Lower leg skin (tissue), 4 donors: ENCODE data around the gene SPEF1. TPM values are rescaled to one million over a fixed set of nuclear protein-coding genes. Genes with fewer than 3 reads are reported as not detected.
"Not testable (repeated sequence)": the region's sequence is repeated elsewhere in the genome, so short reads cannot be mapped to it uniquely, and the experiment has no call there.

Experiments
- DNase-seq, 2 donors: peaks; one replicate each; pipeline ENCODE4 v3.0.0-alpha.2; 2019; ENCODE audit warnings: low spot score in 2 of 2
- H3K4me3 ChIP-seq: fragments of 200-600 bp; sonication (generic); 2 replicates; pipeline ENCODE4 v1.5.1; 2017; ENCODE audit warnings: mild to moderate bottlenecking, low read depth; ENCODE audit not compliant: poor library complexity, severe bottlenecking
- POLR2A ChIP-seq, 2 donors: fragments of 450-650 bp; IDR thresholded peaks; one replicate each; pipeline ENCODE4 v1.6.1; 2016 to 2017; ENCODE audit warnings: antibody characterized with exemption in 2 of 2, mild to moderate bottlenecking in 1 of 2, moderate library complexity in 1 of 2
- WGBS, 2 donors: methylation state at CpG; one replicate each; pipeline ENCODE4 v1.1.5; 2018; 5-methylcytosine and 5-hydroxymethylcytosine counted together
- intact Hi-C: fragments of 100-400 bp; cut with DNase I; formaldehyde crosslinking; loops from one replicate; pipeline ENCODE4 v1.15.0; 2023; ENCODE audit warnings: low total_unique reads
- total RNA-seq, 4 donors: library from RNA; depleted of rRNA; stranded (reverse); fragments of >200 nt; gene quantifications; one replicate each; pipeline ENCODE4 v1.1.0, GENCODE V29; 2016
- TF ChIP-seq, protein P1 (sequence below), 3 donors: fragments of 450-650 bp; IDR thresholded peaks; one replicate each; pipeline ENCODE4 v1.5.1; 2016; ENCODE audit warnings: antibody characterized with exemption in 3 of 3, mild to moderate bottlenecking in 3 of 3, moderate library complexity in 2 of 3

SPEF1 gene, protein sequence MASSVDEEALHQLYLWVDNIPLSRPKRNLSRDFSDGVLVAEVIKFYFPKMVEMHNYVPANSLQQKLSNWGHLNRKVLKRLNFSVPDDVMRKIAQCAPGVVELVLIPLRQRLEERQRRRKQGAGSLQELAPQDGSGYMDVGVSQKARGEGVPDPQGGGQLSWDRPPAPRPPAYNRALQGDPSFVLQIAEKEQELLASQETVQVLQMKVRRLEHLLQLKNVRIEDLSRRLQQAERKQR
- total RNA-seq, result under 1 TPM in 1 of 4 donors, not detected in 3; 0.13 TPM

DNA sequence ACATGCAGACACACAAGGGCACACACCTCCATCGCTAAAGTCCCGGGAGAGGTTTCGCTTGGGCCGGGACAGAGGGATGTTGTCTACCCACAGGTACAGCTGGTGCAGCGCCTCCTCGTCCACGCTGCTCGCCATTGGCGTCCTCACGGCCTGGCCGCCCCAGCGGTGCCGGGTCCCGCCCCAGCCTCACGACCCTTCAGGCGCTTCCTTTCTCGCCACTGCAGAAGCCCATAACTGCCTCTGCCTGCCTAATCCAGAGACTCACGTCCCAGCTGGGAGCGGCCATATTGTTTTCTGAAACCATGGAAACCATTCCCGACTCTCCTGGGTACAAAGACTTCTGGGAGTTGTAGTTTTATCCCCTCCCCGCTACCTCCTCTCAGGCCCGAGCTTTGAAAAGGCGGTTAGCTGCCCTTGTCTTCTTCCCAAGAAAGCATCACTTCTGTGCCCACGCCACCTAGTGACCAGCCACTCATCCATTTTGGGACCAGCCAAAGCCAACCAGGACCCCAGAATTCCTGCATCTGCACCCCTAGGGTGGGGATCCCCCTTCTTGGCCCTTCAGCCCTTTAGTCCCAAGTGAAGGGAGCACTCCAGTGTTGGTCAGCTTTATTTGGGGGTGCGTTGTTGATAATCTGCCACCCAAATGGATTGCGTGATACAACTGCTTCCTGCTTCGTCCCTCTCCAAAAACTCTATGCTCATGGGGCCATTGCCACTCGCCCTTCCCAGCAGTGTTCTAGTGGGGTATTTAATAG, at the start of gene SPEF1:
Gene SPEF1, minus strand, starts transcription at position 296 of the 758 bp plus-strand sequence. Its CDS starts 161 bp downstream, at position 135.
- no peak within 1 kb of the TSS for H3K4me3 ChIP-seq
- DNase-seq, result peak; percentile 89 to 92
- intact Hi-C loops, result no loop called here
- no peak for TF ChIP-seq POLR2A (IDR thresholded peaks at IDR 0.05)
- TF ChIP-seq, protein P1, sequence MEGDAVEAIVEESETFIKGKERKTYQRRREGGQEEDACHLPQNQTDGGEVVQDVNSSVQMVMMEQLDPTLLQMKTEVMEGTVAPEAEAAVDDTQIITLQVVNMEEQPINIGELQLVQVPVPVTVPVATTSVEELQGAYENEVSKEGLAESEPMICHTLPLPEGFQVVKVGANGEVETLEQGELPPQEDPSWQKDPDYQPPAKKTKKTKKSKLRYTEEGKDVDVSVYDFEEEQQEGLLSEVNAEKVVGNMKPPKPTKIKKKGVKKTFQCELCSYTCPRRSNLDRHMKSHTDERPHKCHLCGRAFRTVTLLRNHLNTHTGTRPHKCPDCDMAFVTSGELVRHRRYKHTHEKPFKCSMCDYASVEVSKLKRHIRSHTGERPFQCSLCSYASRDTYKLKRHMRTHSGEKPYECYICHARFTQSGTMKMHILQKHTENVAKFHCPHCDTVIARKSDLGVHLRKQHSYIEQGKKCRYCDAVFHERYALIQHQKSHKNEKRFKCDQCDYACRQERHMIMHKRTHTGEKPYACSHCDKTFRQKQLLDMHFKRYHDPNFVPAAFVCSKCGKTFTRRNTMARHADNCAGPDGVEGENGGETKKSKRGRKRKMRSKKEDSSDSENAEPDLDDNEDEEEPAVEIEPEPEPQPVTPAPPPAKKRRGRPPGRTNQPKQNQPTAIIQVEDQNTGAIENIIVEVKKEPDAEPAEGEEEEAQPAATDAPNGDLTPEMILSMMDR (IDR thresholded peaks at IDR 0.05), result no peak
- 17 to 36% methylated on average over 13 to 25 of the region's 28 CpGs for WGBS, 2 donors

DNA sequence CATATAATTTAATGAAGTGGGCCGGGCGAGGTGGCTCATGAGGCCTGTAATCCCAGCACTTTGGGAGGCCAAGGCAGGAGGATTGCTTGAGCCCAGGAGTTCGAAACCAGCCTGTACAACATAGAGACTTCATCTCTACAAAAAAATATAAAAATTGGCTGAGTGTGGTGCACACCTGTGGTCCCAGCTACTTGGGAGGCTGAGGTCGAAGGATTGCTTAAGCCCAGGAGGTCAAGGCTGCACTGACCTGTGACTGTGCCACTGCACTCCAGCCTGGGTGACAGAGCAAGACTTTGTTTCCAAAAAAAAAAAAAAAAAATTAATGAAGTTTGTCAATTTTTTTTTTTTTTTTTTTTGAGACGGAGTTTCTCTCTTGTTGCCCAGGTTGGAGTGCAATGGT, 48.6 kb upstream of the SPEF1 start:
- intact Hi-C loops, H3K4me3 ChIP-seq, DNase-seq: not testable (repeated sequence)
- WGBS, 2 donors, result 98 to 99% methylated on average over 5 of the region's 5 CpGs

DNA sequence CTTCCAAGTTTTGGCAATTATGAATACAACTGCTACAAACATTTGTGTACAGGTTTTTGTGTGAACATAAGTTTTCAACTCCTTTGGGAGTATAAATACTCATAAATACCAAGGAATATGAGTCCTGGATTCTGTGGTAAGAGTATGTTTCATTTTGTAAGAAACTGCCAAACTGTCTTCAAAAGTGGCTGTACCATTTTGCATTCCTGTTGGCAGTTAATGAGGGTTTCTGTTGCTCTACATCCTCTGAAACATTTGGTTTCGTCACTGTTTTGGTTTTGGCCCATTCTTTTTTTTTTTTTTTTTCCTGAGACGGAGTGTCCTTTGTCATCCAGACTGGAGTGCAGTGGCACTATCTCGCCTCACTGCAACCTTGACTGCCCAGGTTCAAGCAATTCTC, 47.5 kb upstream of the SPEF1 start:
- TF ChIP-seq, protein P1 (IDR thresholded peaks at IDR 0.05), result no peak
- WGBS, 2 donors, result 90 to 91% methylated on average over 3 of the region's 3 CpGs
- intact Hi-C loops, result no loop called here
- no peak for DNase-seq
- H3K4me3 ChIP-seq, result no peak overlapping the region

DNA sequence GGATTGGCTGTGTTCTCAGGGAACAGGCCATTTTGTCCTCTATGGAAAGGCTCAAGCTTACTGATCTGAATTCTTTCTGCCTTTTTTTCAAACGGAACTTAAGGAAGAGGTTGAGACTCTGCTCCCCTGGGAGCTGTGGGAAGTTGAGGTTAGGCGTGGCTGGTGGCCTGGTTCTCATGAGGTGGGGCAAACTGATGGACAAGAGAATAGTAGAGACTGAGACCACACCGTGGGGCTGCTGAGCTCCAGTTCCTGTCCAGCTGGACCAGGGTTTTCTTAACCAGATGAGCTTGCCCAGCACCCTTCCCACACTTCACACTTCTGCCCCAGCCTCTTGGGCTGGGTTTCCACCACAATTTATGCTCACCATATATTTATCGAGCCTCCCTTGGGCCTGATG, 45.2 kb upstream of the SPEF1 start:
- no peak for DNase-seq
- no peak overlapping the region for H3K4me3 ChIP-seq
- WGBS, 2 donors, result 71 to 80% methylated on average over 4 of the region's 4 CpGs
- no peak for TF ChIP-seq POLR2A (IDR thresholded peaks at IDR 0.05)
- TF ChIP-seq, protein P1 (IDR thresholded peaks at IDR 0.05), result no peak
- intact Hi-C loops, result no loop called here

DNA sequence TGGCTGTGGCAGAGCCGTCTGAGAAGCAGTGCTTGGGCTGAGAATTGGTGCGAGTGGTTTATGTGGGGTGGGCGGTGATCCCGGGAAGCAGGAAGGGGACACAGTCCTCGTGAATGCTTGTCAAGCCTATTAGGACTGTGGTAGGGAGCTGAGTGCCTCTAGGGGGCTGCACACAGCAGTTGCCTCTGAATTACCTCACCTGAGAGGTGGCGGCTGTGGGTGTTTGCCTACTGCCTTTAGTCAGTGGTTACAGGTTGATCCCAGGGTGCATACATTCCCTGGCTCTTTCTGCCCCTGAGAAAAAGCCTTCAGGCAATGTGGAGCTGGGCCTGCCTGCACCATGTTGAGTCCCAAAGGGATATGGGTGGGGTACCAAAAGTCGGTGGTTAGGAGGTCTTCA, 44.3 kb upstream of the SPEF1 start:
- 78 to 81% methylated on average over 7 of the region's 7 CpGs for WGBS, 2 donors
- no peak for DNase-seq
- no peak overlapping the region for H3K4me3 ChIP-seq

DNA sequence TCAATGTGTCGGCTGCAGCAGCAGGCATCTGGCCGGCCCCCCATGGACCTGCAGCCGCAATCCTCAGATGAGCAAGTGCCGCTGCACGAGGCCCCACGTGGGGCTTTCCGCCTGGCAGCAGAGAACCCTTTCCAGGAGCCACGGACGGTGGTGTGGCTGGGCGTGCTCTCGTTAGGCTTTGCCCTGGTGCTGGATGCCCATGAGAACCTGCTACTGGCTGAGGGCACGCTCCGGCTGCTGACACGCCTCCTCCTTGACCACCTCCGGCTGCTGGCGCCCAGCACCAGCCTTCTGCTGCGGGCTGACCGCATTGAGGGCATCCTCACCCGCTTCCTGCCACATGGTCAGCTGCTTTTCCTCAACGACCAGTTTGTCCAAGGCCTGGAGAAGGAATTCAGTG, 42.6 kb upstream of the SPEF1 start:
- 89 to 92% methylated on average over 14 of the region's 20 CpGs for WGBS, 2 donors
- no peak for DNase-seq
- intact Hi-C loops, result no loop called here
- TF ChIP-seq, protein P1 (IDR thresholded peaks at IDR 0.05), result no peak
- TF ChIP-seq POLR2A (IDR thresholded peaks at IDR 0.05), result no peak
- no peak overlapping the region for H3K4me3 ChIP-seq

More for the DNA sequence above, 44.3 kb upstream of the SPEF1 start:
- TF ChIP-seq, protein P1 (IDR thresholded peaks at IDR 0.05), result no peak
- TF ChIP-seq POLR2A (IDR thresholded peaks at IDR 0.05), result no peak
- intact Hi-C loops, result no loop called here
